OCI-LY7 (cell line): ENCODE data around the gene DTX3.

Source experiments
- EZH2phosphoT487 ChIP-seq: fragments of 200-600 bp; sonication (generic); IDR thresholded peaks from 2 replicates; pipeline ENCODE4 v1.6.1; 2018; ENCODE audit warnings: low read depth, borderline replicate concordance, mild to moderate bottlenecking, mixed run types, antibody characterized with exemption, low read length, moderate library complexity, mixed read lengths
- TF ChIP-seq, protein P1 (sequence below): fragments of 200-600 bp; sonication (generic); conservative IDR thresholded peaks from 2 replicates; pipeline ENCODE4 v1.5.1; 2014; ENCODE audit warnings: mild to moderate bottlenecking, antibody characterized with exemption, low read length, moderate library complexity, mixed read lengths

- TF ChIP-seq, protein P1, sequence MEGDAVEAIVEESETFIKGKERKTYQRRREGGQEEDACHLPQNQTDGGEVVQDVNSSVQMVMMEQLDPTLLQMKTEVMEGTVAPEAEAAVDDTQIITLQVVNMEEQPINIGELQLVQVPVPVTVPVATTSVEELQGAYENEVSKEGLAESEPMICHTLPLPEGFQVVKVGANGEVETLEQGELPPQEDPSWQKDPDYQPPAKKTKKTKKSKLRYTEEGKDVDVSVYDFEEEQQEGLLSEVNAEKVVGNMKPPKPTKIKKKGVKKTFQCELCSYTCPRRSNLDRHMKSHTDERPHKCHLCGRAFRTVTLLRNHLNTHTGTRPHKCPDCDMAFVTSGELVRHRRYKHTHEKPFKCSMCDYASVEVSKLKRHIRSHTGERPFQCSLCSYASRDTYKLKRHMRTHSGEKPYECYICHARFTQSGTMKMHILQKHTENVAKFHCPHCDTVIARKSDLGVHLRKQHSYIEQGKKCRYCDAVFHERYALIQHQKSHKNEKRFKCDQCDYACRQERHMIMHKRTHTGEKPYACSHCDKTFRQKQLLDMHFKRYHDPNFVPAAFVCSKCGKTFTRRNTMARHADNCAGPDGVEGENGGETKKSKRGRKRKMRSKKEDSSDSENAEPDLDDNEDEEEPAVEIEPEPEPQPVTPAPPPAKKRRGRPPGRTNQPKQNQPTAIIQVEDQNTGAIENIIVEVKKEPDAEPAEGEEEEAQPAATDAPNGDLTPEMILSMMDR, result no peak
- no peak for TF ChIP-seq EZH2phosphoT487
Measured at GRCh38 chr12:57641699-57642442, 37.2 kb downstream of the DTX3 start.
